Measurements from ENCODE around the gene SH3RF1. TPM values are rescaled to one million over a fixed set of nuclear protein-coding genes. Genes with fewer than 3 reads are reported as not detected.

Gene SH3RF1
- total RNA-seq, 3 donors from 2014 or later, result 20.2 to 37.0 (median 27.9) TPM

- Histone ChIP-seq H3K4me3 (no peak overlapping the region), H3K27ac (no peak overlapping the region), H3K27me3 (no peaks in the 10 kb centered on the region), H3K9me3 (no peaks in the 10 kb centered on the region), H3K36me3 (no peaks in the 10 kb centered on the region), H3K4me1 (no peaks in the 10 kb centered on the region)
- no peak for DNase-seq (ENCODE audit: low spot score in 2 of 2)
- intact Hi-C loops (cut with DNase I; ENCODE audit: low total_unique reads), result no loop called here
- no peak for TF ChIP-seq POLR2A (IDR thresholded peaks at IDR 0.05)
- TF ChIP-seq CTCF (IDR thresholded peaks at IDR 0.05), result no peak
- no peak for TF ChIP-seq POLR2AphosphoS5 (IDR thresholded peaks at IDR 0.05)
Measured at GRCh38 chr4:169152899-169153298, 117.9 kb downstream of the SH3RF1 start.

GRCh38 chr4:169152098-169152497 is 118.7 kb downstream of the SH3RF1 start:
- Histone ChIP-seq H3K4me1 (no peaks in the 10 kb centered on the region), H3K4me3 (no peak overlapping the region), H3K27me3 (no peaks in the 10 kb centered on the region), H3K36me3 (no peaks in the 10 kb centered on the region), H3K9me3 (no peaks in the 10 kb centered on the region), H3K27ac (no peak overlapping the region)
- intact Hi-C loops (cut with DNase I; ENCODE audit: low total_unique reads), result no loop called here
- TF ChIP-seq CTCF (IDR thresholded peaks at IDR 0.05) (no peak), POLR2A (IDR thresholded peaks at IDR 0.05) (no peak), POLR2AphosphoS5 (IDR thresholded peaks at IDR 0.05) (no peak)
- no peak for DNase-seq (ENCODE audit: low spot score in 2 of 2)

GRCh38 chr4:169151671-169152070 is 119.1 kb downstream of the SH3RF1 start:
- H3K27ac ChIP-seq, result no peak overlapping the region
- no peak for TF ChIP-seq CTCF (IDR thresholded peaks at IDR 0.05)
- no peak for TF ChIP-seq POLR2AphosphoS5 (IDR thresholded peaks at IDR 0.05)
- no peak for TF ChIP-seq POLR2A (IDR thresholded peaks at IDR 0.05)
- H3K27me3 ChIP-seq, result no peaks in the 10 kb centered on the region
- no peaks in the 10 kb centered on the region for H3K9me3 ChIP-seq
- no peaks in the 10 kb centered on the region for H3K36me3 ChIP-seq
- no peak overlapping the region for H3K4me3 ChIP-seq
- intact Hi-C loops (cut with DNase I; ENCODE audit: low total_unique reads), result no loop called here
- no peak for DNase-seq (ENCODE audit: low spot score in 2 of 2)
- H3K4me1 ChIP-seq, result no peaks in the 10 kb centered on the region

- intact Hi-C loops (cut with DNase I; ENCODE audit: low total_unique reads), result no loop called here
- Histone ChIP-seq H3K4me3 (no peak overlapping the region), H3K4me1 (no peaks in the 10 kb centered on the region), H3K27me3 (no peaks in the 10 kb centered on the region), H3K9me3 (no peaks in the 10 kb centered on the region), H3K36me3 (no peaks in the 10 kb centered on the region), H3K27ac (no peak overlapping the region)
- DNase-seq (ENCODE audit: low spot score in 2 of 2), result no peak
- no peak for TF ChIP-seq POLR2AphosphoS5 (IDR thresholded peaks at IDR 0.05)
- TF ChIP-seq POLR2A (IDR thresholded peaks at IDR 0.05), result no peak
- no peak for TF ChIP-seq CTCF (IDR thresholded peaks at IDR 0.05)
Measured at GRCh38 chr4:169150806-169151205, 120.0 kb downstream of the SH3RF1 start.

- Histone ChIP-seq H3K4me1 (no peaks in the 10 kb centered on the region), H3K4me3 (no peak overlapping the region), H3K27me3 (no peaks in the 10 kb centered on the region), H3K9me3 (no peaks in the 10 kb centered on the region), H3K36me3 (no peaks in the 10 kb centered on the region), H3K27ac (peak overlapping the region in 1 of 2 donors; percentile 45)
- TF ChIP-seq POLR2AphosphoS5 (IDR thresholded peaks at IDR 0.05) (no peak), CTCF (IDR thresholded peaks at IDR 0.05) (no peak), POLR2A (IDR thresholded peaks at IDR 0.05) (no peak)
- DNase-seq (ENCODE audit: low spot score in 2 of 2), result no peak
- intact Hi-C loops (cut with DNase I; ENCODE audit: low total_unique reads), result no loop called here
Measured at GRCh38 chr4:169148885-169149284, 121.9 kb downstream of the SH3RF1 start.
